ENCODE results near the gene KNDC1. TPM values are rescaled to one million over a fixed set of nuclear protein-coding genes. Genes with fewer than 3 reads are reported as not detected.

Gene KNDC1
- polyA plus RNA-seq, 3 donors from 2014 or later: not detected

DNA sequence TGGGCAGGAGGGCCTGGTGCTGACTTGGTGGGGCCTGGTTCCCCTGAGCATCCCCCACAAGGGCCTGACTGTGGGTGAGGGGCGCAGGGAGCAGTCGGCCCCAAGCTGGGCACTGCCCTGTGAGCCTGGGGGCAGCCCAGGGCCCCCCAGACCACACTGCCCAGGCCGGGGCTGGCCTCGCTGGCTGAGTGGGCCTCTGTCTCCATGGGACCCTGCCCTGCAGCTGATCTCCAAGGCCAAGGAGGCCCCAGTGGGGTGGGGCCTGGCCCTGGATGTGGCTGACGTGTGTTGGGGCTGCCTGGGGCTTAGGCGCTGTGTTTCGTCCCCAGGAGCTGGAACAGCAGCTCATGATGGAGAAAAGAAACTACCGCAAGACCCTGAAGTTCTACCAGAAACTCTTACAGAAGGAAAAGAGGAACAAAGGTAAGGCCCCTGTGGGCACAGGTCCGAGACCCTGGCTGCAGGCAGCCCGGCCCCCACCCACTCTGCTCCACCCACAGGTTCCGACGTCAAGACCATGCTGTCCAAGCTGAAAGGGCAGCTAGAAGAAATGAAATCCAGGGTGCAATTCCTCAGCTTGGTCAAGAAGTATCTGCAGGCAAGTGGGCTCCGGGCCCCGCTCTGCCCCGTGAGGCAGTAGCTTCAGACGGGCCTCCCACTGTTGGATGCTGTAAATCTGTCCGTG lies 46.5 kb downstream of the KNDC1 start:
- Mint-ChIP-seq H3K9me3 (no peaks in the 10 kb centered on the region), H3K27ac (peak overlapping the region in 1 of 6 donors; percentile 34), H3K27me3 (ENCODE audit: low read depth in 3 of 3) (peaks cover 0 to 3% (median 0%) of the 10 kb centered on the region in 3 donors), H3K4me1 (no peaks in the 10 kb centered on the region), H3K4me3 (no peak overlapping the region), H3K36me3 (no peaks in the 10 kb centered on the region)
- no peak for DNase-seq

- H3K4me1 Mint-ChIP-seq: no peaks in the 10 kb centered on the region
- H3K9me3 Mint-ChIP-seq: peaks cover 0 to 2% (median 0%) of the 10 kb centered on the region in 6 donors
- no peak for DNase-seq
- no peak overlapping the region for H3K4me3 Mint-ChIP-seq
- no peaks in the 10 kb centered on the region for H3K36me3 Mint-ChIP-seq
- H3K27ac Mint-ChIP-seq: peak overlapping the region in 1 of 6 donors; percentile 34
- H3K27me3 Mint-ChIP-seq (ENCODE audit: low read depth in 3 of 3): peaks cover 0 to 2% (median 2%) of the 10 kb centered on the region in 3 donors
Measured at GRCh38 chr10:133207041-133207600, 47.1 kb downstream of the KNDC1 start.

GRCh38 chr10:133207627-133208026 lies 47.6 kb downstream of the KNDC1 start:
- Mint-ChIP-seq H3K4me1 (no peaks in the 10 kb centered on the region), H3K4me3 (no peak overlapping the region), H3K9me3 (peaks cover 0 to 3% (median 0%) of the 10 kb centered on the region in 6 donors), H3K27ac (no peak overlapping the region), H3K36me3 (no peaks in the 10 kb centered on the region), H3K27me3 (ENCODE audit: low read depth in 3 of 3) (peaks cover 0 to 4% (median 2%) of the 10 kb centered on the region in 3 donors)
- no peak for DNase-seq

GRCh38 chr10:133208466-133208865 lies 48.4 kb downstream of the KNDC1 start:
- peaks cover 0 to 4% (median 2%) of the 10 kb centered on the region in 3 donors for H3K27me3 Mint-ChIP-seq (ENCODE audit: low read depth in 3 of 3)
- peaks cover 0 to 3% (median 0%) of the 10 kb centered on the region in 6 donors for H3K9me3 Mint-ChIP-seq

DNA sequence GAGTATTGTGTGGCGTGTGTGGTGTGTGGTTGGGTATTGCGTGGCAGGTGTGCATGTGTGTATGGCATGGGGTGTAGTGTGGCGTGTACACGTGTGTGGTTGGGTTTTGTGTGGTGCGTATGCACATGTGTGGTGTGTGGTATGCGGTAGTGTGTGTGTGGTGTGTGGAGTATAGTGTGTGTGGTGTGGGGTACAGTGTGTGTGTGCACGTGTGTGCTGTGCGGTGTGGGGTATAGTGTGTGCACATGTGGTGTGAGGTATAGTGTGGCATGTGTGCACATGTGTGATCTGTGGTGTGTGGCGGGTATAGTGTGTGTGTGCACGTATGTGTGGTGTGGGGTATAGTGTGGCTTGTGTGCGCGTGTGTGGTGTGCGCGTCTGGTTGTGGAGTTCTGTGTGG lies 49.1 kb downstream of the KNDC1 start:
- no peak overlapping the region for H3K4me3 Mint-ChIP-seq
- H3K36me3 Mint-ChIP-seq: no peaks in the 10 kb centered on the region
- no peak overlapping the region for H3K27ac Mint-ChIP-seq
- no peaks in the 10 kb centered on the region for H3K4me1 Mint-ChIP-seq
- no peak for DNase-seq
- peaks cover 0 to 4% (median 2%) of the 10 kb centered on the region in 3 donors for H3K27me3 Mint-ChIP-seq (ENCODE audit: low read depth in 3 of 3)
- H3K9me3 Mint-ChIP-seq: peaks cover 0 to 3% (median 0%) of the 10 kb centered on the region in 6 donors

More at GRCh38 chr10:133208466-133208865, 48.4 kb downstream of the KNDC1 start:
- Mint-ChIP-seq H3K27ac (no peak overlapping the region), H3K4me3 (no peak overlapping the region), H3K36me3 (no peaks in the 10 kb centered on the region), H3K4me1 (no peaks in the 10 kb centered on the region)
- DNase-seq: no peak

DNA sequence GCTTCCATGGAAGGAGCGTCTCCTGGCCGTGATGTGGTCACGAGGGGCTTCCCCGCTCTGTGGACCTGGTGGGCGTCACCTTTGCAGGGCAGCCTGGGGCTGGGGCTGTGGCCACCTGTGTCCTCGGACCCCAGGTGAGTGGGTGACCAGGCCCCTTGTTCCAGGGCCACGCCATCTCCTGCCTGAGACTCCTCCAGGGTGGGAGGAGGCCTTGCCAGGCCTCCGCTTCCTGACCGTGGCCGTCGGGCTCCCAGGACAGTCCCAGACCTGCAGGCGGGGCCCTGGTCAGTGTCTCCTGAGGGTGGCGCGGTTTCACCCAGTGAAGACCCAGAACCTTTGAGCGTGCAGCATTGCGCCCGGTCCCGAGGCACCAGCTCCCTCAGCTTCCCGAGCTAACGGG lies 49.6 kb downstream of the KNDC1 start:
- Mint-ChIP-seq H3K9me3 (peaks cover 0 to 3% (median 0%) of the 10 kb centered on the region in 6 donors), H3K4me1 (no peaks in the 10 kb centered on the region), H3K27me3 (ENCODE audit: low read depth in 3 of 3) (peaks cover 0 to 4% (median 3%) of the 10 kb centered on the region in 3 donors), H3K4me3 (no peak overlapping the region), H3K36me3 (no peaks in the 10 kb centered on the region), H3K27ac (no peak overlapping the region)
- DNase-seq: no peak

DNA sequence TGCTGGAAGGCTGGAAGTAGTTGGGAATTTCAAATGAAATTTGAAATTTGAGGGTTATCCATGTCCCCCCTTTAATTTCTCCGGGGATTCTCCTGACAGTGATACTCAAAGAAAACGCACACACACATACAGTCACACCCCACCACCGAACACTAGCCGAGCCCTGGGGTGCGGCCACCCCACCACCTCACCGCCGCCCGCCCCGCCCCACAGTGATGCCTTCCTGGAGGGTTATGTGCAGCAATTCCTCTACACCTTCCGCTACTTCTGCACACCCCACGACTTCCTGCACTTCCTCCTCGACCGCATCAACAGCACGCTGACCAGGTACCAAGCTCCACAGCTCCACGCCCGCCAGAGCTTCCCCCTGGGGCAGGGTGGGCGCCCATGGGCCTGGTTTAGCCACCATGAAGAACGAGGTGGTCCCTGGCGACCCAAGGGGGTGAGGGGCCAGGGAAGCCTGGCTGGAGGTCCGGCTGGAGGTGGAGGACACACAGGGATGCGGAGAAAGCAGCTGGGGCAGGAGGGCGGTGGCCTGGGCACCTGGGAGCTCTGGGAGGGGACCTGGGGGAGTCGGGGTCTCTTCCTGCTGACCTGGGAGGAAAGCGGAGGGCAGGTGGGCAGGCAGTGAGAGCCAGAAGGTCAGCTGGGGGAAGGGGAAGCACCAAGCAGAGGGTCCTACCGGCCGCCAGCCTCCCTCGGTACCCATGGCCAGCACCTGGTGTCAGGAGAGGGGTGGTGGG lies 50.5 kb downstream of the KNDC1 start:
- Mint-ChIP-seq H3K9me3 (peaks cover 0 to 3% (median 0%) of the 10 kb centered on the region in 6 donors), H3K27me3 (ENCODE audit: low read depth in 3 of 3) (peaks cover 0 to 4% (median 3%) of the 10 kb centered on the region in 3 donors), H3K4me1 (no peaks in the 10 kb centered on the region), H3K4me3 (no peak overlapping the region), H3K36me3 (no peaks in the 10 kb centered on the region), H3K27ac (no peak overlapping the region)
- no peak for DNase-seq

DNA sequence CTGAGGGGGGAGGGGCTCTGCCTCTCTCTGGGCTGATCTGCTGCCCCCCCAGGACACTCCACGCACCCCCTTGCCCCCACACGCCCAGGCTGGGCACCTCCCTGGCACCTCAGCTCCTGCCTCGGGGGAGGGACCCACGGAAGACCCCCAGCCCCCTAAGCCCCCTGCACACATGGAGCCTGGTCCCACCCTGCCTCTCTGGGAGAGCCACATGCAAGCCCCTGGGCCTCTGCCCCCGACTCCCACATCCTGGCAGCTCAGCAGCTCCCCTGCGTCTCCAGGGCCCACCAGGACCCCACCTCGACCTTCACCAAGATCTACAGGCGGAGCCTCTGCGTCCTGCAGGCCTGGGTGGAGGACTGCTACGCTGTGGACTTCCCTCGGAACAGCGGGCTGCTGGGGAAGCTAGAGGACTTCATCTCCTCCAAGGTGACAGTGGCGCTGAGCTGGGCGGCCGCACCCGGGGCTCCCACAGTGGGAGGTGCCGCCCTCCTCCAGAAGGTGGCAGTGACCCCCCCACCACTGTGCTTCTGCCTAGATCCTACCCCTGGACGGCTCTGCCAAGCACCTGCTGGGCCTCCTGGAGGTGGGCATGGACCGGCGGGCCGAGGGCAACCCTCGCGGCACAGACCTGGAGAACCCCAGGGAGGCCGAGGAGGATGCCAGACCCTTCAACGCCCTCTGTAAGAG lies 51.3 kb downstream of the KNDC1 start:
- Mint-ChIP-seq H3K27me3 (ENCODE audit: low read depth in 3 of 3) (peaks cover 0 to 6% (median 4%) of the 10 kb centered on the region in 3 donors), H3K9me3 (peaks cover 0 to 3% (median 0%) of the 10 kb centered on the region in 6 donors), H3K27ac (no peak overlapping the region), H3K4me3 (no peak overlapping the region), H3K4me1 (no peaks in the 10 kb centered on the region), H3K36me3 (no peaks in the 10 kb centered on the region)
- DNase-seq: no peak

- H3K4me1 Mint-ChIP-seq: no peaks in the 10 kb centered on the region
- no peak for DNase-seq
- peaks cover 0 to 3% (median 0%) of the 10 kb centered on the region in 6 donors for H3K9me3 Mint-ChIP-seq
- no peak overlapping the region for H3K4me3 Mint-ChIP-seq
- no peak overlapping the region for H3K27ac Mint-ChIP-seq
- H3K36me3 Mint-ChIP-seq: no peaks in the 10 kb centered on the region
- peaks cover 0 to 7% (median 6%) of the 10 kb centered on the region in 3 donors for H3K27me3 Mint-ChIP-seq (ENCODE audit: low read depth in 3 of 3)
Measured at GRCh38 chr10:133211959-133212852, 52.2 kb downstream of the KNDC1 start.

DNA sequence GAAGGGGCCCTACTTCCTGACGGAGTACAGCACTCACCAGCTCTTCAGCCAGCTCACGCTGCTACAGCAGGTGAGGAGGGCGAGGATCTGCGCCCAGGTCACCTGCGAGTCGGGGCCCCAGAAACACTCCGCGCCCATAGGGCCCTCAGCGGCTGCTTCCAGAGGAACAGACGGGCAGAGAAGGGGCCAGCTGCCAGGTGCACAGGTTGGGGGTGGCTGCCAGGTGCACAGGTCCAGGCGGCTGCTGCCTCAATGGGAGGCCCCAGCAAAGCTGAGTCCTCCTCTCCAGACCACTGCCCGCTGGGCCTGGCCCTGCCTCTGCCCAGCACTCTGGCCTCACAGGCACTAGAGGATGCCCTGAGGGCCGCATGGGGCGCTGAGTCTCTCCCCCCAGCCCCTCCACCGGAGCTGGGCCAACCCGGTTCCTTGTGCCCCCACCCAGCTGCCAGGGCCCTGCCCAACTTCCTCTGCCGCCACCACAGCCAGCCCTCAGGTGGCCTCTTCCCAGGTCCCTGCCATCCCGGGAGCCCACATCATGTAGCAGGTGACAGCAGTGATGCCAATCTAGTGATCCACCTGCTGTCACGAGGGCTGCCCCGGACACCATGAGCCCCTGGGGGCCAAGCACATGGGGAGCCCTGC lies 53.0 kb downstream of the KNDC1 start:
- Mint-ChIP-seq H3K4me1 (no peaks in the 10 kb centered on the region), H3K36me3 (no peaks in the 10 kb centered on the region), H3K27ac (no peak overlapping the region), H3K27me3 (ENCODE audit: low read depth in 3 of 3) (peaks cover 0 to 7% (median 6%) of the 10 kb centered on the region in 3 donors), H3K9me3 (peaks cover 0 to 3% (median 0%) of the 10 kb centered on the region in 6 donors), H3K4me3 (no peak overlapping the region)
- no peak for DNase-seq

DNA sequence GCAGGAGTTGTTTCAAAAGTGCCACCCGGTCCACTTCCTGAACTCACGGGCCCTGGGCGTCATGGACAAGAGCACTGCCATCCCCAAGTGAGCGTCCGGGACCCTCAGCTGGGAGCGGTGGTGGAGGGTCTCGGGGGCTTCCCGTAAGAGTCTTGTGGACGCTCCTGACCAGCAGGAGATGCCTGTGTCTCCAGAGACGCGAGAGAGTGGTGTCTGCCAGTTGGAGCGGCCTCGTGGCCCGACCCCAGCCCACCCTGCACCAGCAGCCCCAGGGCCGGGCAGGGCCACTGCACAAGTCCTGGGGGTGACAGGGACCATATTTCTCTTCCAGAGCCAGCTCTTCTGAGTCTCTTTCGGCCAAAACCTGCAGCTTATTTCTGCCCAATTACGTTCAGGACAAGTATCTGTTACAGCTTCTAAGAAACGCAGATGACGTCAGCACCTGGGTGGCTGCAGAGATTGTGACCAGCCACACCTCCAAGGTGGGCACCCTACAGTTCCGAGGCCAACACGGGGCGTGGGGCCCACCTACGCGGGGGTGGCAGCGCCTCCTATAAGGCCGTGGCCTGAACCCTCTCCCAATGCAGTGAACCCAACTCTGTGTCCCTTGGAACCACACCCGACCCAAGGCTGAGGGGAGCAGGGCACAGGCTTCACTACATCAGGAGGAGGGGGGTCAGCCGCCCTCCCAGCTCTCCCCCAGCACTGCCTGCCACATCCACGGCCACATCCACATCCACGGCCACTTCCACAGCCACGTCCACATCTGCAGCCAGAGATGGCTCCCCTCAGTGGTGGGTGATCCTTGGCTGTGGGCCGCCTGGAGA lies 53.8 kb downstream of the KNDC1 start:
- DNase-seq: no peak
- no peaks in the 10 kb centered on the region for H3K4me1 Mint-ChIP-seq
- peaks cover 0 to 9% (median 6%) of the 10 kb centered on the region in 3 donors for H3K27me3 Mint-ChIP-seq (ENCODE audit: low read depth in 3 of 3)
- H3K27ac Mint-ChIP-seq: no peak overlapping the region
- H3K4me3 Mint-ChIP-seq: no peak overlapping the region
- H3K9me3 Mint-ChIP-seq: peaks cover 0 to 3% (median 0%) of the 10 kb centered on the region in 6 donors
- no peaks in the 10 kb centered on the region for H3K36me3 Mint-ChIP-seq
